MM.1S (cell line): ENCODE data around the gene PTPRC.

Experiments used
- DNase-seq: peaks from one replicate; pipeline ENCODE4 v3.0.0-alpha.2; 2015
- H2AFZ ChIP-seq: fragments of 300-600 bp; sonication (generic); 2 replicates; pipeline ENCODE4 v1.6.0; 2016; ENCODE audit warnings: antibody characterized with exemption, low read length
- H3F3A ChIP-seq: fragments of 300-600 bp; sonication (generic); 2 replicates; pipeline ENCODE4 v1.6.1; 2016; ENCODE audit warnings: mild to moderate bottlenecking, antibody characterized with exemption, low read length, moderate library complexity, mixed read lengths; ENCODE audit not compliant: insufficient read depth
- H3K27ac ChIP-seq: fragments of 300-600 bp; sonication (generic); 2 replicates; pipeline ENCODE4 v1.5.1; 2016; ENCODE audit warnings: mild to moderate bottlenecking, low read length
- H3K27me3 ChIP-seq: fragments of 300-600 bp; sonication (generic); replicated peaks from 2 replicates; pipeline ENCODE4 v1.6.0; 2016; ENCODE audit warnings: low read length; ENCODE audit not compliant: insufficient read depth
- H3K36me3 ChIP-seq: fragments of 300-600 bp; sonication (generic); replicated peaks from 2 replicates; pipeline ENCODE4 v1.6.1; 2016; ENCODE audit warnings: mild to moderate bottlenecking, low read length, mixed read lengths; ENCODE audit not compliant: insufficient read depth
- H3K4me1 ChIP-seq: fragments of 300-600 bp; sonication (generic); 2 replicates; pipeline ENCODE4 v1.6.1; 2016; ENCODE audit warnings: low read length, mixed read lengths
- H3K4me2 ChIP-seq: fragments of 300-600 bp; sonication (generic); 2 replicates; pipeline ENCODE4 v1.6.0; 2016; ENCODE audit warnings: low read depth, low read length
- H3K4me3 ChIP-seq: fragments of 300-600 bp; sonication (generic); 2 replicates; pipeline ENCODE4 v1.5.1; 2016; ENCODE audit warnings: low read length, mixed read lengths
- H3K79me2 ChIP-seq: fragments of 300-600 bp; sonication (generic); 2 replicates; pipeline ENCODE4 v1.6.1; 2016; ENCODE audit warnings: mixed run types, low read length, mixed read lengths
- H3K9ac ChIP-seq: fragments of 300-600 bp; sonication (generic); 2 replicates; pipeline ENCODE4 v1.6.1; 2016; ENCODE audit warnings: low read length, mixed read lengths
- H3K9me2 ChIP-seq: fragments of 300-600 bp; sonication (generic); replicated peaks from 2 replicates; pipeline ENCODE4 v1.6.1; 2016; ENCODE audit warnings: mild to moderate bottlenecking, low read length, mixed read lengths; ENCODE audit not compliant: insufficient read depth
- H3K9me3 ChIP-seq: fragments of 300-600 bp; sonication (generic); replicated peaks from 2 replicates; pipeline ENCODE4 v1.6.1; 2016; ENCODE audit warnings: mild to moderate bottlenecking, low read length, mixed read lengths; ENCODE audit not compliant: insufficient read depth
- H4K20me1 ChIP-seq: fragments of 300-600 bp; sonication (generic); 2 replicates; pipeline ENCODE4 v1.6.1; 2016; ENCODE audit warnings: mild to moderate bottlenecking, low read length, moderate library complexity, mixed read lengths; ENCODE audit not compliant: insufficient read depth
- EZH2 ChIP-seq: fragments of 300-600 bp; sonication (generic); optimal IDR thresholded peaks from 2 replicates; pipeline ENCODE3; 2017; ENCODE audit warnings: low read depth, mild to moderate bottlenecking, antibody characterized with exemption, low read length, mixed read lengths
- EZH2phosphoT487 ChIP-seq: fragments of 300-600 bp; sonication (generic); IDR thresholded peaks from 2 replicates; pipeline ENCODE4 v1.6.1; 2018; ENCODE audit warnings: antibody characterized with exemption, low read length
- TF ChIP-seq, protein P1 (sequence below): fragments of 300-600 bp; sonication (generic); IDR thresholded peaks from 2 replicates; pipeline ENCODE4 v1.5.1; 2016; ENCODE audit warnings: antibody characterized with exemption, low read length, mixed read lengths

The PTPRC gene

DNA sequence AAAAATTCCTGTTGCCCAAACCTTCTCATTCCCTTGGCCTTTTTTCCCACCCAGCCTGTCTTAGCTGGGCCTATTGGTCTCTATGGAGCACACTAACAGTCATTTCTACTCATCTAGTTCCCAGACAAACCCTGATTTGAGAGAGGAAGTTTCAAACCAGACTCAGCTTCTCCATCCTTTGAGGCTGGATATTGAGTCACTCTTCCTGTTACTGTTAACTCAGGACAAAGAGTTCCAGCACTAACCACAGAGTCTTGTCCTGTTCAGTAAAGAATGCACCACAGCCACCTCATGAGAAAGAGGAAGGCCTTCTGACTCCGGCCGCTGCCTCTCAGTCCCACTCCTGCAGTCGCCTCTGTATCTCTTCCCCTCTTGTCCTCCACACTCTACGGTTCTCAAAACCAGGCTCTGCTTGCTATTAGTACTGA lies 137.8 kb downstream of the PTPRC start:
- no peaks in the 10 kb centered on the region for H3K79me2 ChIP-seq
- H2AFZ ChIP-seq, result no peak overlapping the region
- H3F3A ChIP-seq, result no peaks in the 10 kb centered on the region
- TF ChIP-seq, protein P1, sequence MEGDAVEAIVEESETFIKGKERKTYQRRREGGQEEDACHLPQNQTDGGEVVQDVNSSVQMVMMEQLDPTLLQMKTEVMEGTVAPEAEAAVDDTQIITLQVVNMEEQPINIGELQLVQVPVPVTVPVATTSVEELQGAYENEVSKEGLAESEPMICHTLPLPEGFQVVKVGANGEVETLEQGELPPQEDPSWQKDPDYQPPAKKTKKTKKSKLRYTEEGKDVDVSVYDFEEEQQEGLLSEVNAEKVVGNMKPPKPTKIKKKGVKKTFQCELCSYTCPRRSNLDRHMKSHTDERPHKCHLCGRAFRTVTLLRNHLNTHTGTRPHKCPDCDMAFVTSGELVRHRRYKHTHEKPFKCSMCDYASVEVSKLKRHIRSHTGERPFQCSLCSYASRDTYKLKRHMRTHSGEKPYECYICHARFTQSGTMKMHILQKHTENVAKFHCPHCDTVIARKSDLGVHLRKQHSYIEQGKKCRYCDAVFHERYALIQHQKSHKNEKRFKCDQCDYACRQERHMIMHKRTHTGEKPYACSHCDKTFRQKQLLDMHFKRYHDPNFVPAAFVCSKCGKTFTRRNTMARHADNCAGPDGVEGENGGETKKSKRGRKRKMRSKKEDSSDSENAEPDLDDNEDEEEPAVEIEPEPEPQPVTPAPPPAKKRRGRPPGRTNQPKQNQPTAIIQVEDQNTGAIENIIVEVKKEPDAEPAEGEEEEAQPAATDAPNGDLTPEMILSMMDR, result no peak
- TF ChIP-seq EZH2phosphoT487, result no peak
- no peak for TF ChIP-seq EZH2
- no peaks in the 10 kb centered on the region for H3K9me2 ChIP-seq
- H3K27me3 ChIP-seq, result no peaks in the 10 kb centered on the region
- H3K4me3 ChIP-seq, result no peak overlapping the region
- H3K4me1 ChIP-seq, result peaks cover 19% of the 10 kb centered on the region
- no peaks in the 10 kb centered on the region for H3K36me3 ChIP-seq
- H4K20me1 ChIP-seq, result no peaks in the 10 kb centered on the region
- no peaks in the 10 kb centered on the region for H3K9me3 ChIP-seq
- no peak for DNase-seq
- H3K27ac ChIP-seq, result no peak overlapping the region
- H3K4me2 ChIP-seq, result no peak overlapping the region
- H3K9ac ChIP-seq, result no peak overlapping the region

DNA sequence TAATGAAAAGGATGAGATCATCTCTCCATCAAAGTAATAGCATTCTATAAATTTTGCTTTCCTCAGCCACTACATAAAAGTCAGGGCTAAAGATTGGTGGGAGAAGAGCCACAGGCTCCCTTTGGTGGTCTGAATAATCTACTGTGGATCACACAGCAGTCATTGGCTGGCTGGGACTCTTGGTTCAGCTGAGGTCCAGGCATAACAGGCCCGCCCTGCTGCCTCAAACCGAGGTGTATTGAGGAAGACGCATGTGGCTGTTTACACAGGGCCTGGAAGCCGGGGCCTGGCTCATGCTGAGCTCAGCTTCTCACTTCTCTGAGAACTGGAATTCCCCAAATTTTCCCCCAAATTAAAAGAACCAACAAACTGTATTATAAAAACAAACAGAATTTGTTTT lies 139.2 kb downstream of the PTPRC start:
- H3K4me1 ChIP-seq, result peaks cover 19% of the 10 kb centered on the region
- H3K9me3 ChIP-seq, result no peaks in the 10 kb centered on the region
- H2AFZ ChIP-seq, result peak overlapping the region; percentile 13; the same call in 1 of the 2 replicates

DNA sequence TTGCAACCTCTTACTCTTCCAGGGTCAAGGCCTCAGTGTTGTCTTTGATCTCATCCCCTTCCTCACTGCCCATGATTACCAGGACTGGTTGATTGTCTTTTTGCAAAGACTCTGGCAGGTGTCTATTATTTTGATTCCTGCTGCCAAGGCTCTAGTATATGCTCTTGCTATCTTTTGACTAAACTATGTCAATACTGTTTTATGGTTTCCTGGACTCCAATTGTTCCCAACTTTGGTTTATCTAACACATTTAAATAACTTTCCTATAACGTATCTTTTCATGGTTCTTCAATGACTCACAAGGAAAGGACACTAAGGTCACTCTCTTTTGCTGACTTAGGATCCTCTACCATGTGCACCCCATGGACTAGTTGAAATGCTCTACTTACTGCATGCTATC lies 141.5 kb downstream of the PTPRC start:
- no peak overlapping the region for H3K27ac ChIP-seq

More for the DNA sequence above, 139.2 kb downstream of the PTPRC start:
- TF ChIP-seq EZH2 (no peak), EZH2phosphoT487 (no peak)
- TF ChIP-seq, protein P1, result no peak
- no peaks in the 10 kb centered on the region for H3K27me3 ChIP-seq
- peak; percentile 80 for DNase-seq
- no peaks in the 10 kb centered on the region for H3K36me3 ChIP-seq
- no peaks in the 10 kb centered on the region for H4K20me1 ChIP-seq
- H3K4me3 ChIP-seq, result no peak overlapping the region
- no peak overlapping the region for H3K9ac ChIP-seq
- no peaks in the 10 kb centered on the region for H3K79me2 ChIP-seq
- H3K9me2 ChIP-seq, result no peaks in the 10 kb centered on the region
- peak overlapping the region; percentile 1; the same call in 1 of the 2 replicates for H3K27ac ChIP-seq
- H3F3A ChIP-seq, result no peaks in the 10 kb centered on the region
- peak overlapping the region; percentile 4; the same call in 1 of the 2 replicates for H3K4me2 ChIP-seq

More for the DNA sequence above, 141.5 kb downstream of the PTPRC start:
- no peaks in the 10 kb centered on the region for H4K20me1 ChIP-seq
- H2AFZ ChIP-seq, result no peak overlapping the region
- no peak overlapping the region for H3K4me2 ChIP-seq
- H3K36me3 ChIP-seq, result no peaks in the 10 kb centered on the region
- DNase-seq, result no peak
- H3K4me3 ChIP-seq, result no peak overlapping the region
- H3F3A ChIP-seq, result no peaks in the 10 kb centered on the region
- no peak for TF ChIP-seq EZH2
- TF ChIP-seq EZH2phosphoT487, result no peak
- TF ChIP-seq, protein P1, result no peak
- H3K4me1 ChIP-seq, result peaks cover 19% of the 10 kb centered on the region
- no peak overlapping the region for H3K9ac ChIP-seq
- H3K79me2 ChIP-seq, result no peaks in the 10 kb centered on the region
- H3K27me3 ChIP-seq, result no peaks in the 10 kb centered on the region
- no peaks in the 10 kb centered on the region for H3K9me3 ChIP-seq
- H3K9me2 ChIP-seq, result no peaks in the 10 kb centered on the region
